AG10803 (cell line): ENCODE measurements around the gene PPP2R5A.

Experiments
- DNase-seq: peaks from one replicate; pipeline ENCODE4 v3.0.0; 2010; ENCODE audit warnings: low read depth
- H3K4me3 ChIP-seq: 2 replicates; pipeline ENCODE4 v1.5.1; 2011; ENCODE audit warnings: mild to moderate bottlenecking, low read length, control low read depth
- TF ChIP-seq, protein P1 (sequence below): conservative IDR thresholded peaks from 2 replicates; pipeline ENCODE4 v1.5.1; 2011; ENCODE audit warnings: mild to moderate bottlenecking, low read length, control low read depth, inconsistent platforms

The PPP2R5A gene

DNA sequence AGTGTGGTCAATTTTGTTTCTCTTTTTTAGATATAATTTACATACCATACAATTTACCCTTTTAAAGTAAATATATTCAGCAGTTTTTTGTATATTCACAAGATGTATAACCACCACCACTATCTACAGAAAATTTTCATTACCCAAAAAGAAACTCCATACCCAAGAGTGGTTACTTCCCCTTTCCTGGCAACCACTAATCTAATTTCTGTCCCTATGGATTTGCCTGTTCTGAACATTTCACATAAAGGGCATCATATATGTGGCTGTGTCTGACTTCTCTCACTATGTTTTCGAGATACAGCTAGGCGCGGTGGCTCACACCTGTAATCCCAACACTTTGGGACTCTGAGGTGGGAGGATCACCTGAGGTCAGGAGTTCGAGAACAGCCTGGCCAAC is 115.8 kb downstream of the PPP2R5A start:
- no peak overlapping the region for H3K4me3 ChIP-seq
- TF ChIP-seq, protein P1, sequence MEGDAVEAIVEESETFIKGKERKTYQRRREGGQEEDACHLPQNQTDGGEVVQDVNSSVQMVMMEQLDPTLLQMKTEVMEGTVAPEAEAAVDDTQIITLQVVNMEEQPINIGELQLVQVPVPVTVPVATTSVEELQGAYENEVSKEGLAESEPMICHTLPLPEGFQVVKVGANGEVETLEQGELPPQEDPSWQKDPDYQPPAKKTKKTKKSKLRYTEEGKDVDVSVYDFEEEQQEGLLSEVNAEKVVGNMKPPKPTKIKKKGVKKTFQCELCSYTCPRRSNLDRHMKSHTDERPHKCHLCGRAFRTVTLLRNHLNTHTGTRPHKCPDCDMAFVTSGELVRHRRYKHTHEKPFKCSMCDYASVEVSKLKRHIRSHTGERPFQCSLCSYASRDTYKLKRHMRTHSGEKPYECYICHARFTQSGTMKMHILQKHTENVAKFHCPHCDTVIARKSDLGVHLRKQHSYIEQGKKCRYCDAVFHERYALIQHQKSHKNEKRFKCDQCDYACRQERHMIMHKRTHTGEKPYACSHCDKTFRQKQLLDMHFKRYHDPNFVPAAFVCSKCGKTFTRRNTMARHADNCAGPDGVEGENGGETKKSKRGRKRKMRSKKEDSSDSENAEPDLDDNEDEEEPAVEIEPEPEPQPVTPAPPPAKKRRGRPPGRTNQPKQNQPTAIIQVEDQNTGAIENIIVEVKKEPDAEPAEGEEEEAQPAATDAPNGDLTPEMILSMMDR, result no peak
- no peak for DNase-seq

DNA sequence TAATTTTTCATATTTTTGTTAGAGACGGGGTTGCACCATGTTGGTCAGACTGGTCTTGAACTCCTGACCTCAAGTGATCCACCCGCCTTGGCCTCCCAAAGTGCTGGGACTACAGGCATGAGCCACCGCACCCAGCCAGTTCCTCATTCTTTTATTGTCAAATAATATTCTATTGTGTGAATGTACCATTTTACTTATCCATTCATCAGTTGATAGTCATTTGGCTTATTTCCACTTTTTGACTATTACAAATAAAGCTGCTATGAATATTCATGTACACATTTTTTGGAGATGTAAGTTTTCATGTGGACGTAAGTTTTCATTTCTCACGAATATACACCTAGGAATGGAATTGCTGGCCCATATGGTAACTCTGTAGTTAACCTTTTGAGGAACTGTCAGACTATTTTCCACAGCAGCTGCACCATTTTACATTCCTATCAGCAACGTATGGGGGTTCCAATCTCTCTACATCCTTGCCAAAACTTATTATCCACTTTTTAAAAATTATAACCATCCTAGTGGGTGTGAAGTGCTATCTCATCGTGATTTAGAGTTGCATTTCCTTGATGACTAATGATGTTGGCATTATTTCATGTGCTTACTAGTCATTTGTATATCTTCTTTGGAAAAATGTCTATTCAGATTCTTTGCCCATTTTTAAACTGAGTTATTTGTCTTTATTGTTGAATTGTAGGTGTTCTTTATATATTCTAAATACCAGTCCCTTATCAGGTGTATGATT is 116.8 kb downstream of the PPP2R5A start:
- TF ChIP-seq, protein P1, result no peak
- no peak overlapping the region for H3K4me3 ChIP-seq
- peak; percentile 40 for DNase-seq

DNA sequence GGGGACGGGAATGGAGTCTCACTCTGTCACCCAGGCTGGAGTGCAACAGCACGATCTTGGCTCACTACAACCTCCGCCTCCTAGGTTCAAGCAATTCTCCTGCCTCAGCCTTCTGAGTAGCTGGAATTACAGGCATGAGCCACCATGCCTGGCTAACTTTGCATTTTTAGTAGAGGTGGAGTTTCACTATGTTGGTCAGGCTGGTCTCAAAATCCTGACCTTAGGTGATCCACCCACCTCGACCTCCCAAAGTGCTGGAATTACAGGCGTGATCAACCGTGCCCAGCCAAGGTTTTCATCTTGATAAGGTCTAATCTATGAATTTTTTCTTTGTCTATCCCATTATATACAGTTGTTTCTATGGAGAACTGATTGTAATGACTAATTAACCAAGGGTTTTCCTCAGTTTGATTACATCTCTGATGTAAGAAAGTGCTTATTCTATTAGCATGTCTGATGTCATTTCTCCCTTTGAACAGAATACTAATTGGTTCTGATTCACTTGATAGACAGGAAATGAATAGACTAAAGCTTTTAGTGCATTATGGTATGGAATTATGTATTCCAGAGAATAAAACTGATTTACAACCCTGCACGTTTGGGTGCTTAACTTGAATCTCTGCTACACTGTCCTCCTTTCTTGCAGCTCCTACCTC is 117.6 kb downstream of the PPP2R5A start:
- H3K4me3 ChIP-seq, result no peak overlapping the region
- TF ChIP-seq, protein P1, result no peak
- no peak for DNase-seq

DNA sequence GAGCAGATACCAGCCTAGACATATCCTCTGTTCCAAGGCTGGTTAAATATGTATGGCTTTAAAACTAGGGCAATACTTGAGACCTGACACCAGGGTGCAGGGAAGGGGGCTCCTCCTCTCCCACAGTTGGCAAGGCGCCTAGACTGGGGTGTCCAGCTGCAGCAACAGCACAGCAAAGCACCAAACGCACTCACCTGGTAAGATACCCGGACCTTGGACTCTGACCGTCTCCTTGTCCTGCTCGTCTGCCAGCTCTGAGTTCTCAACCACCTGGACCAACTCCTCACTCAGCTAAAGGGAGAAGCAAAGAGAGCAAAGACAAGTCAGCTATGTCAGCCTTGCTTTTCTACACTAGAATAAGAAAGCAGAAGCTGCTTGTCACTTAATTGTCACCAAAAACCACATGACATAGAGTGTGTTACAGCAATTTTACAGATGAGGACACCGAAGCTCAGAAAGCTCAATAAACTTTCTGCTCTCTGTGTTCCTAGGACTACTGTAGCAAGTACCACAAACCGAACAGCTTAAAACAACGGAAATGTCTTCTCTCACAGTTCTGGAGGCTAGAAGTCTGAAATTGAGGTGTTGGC is 125.1 kb downstream of the PPP2R5A start:
- DNase-seq, result no peak
- TF ChIP-seq, protein P1, result no peak
- H3K4me3 ChIP-seq, result no peak overlapping the region
